GM18505 (cell line): Measurements from ENCODE around the gene ASIC2.

Experiments used
- ATAC-seq: cut with Tn5 transposase; IDR thresholded peaks from one replicate; pipeline ENCODE4 v1.9.1; 2021; ENCODE audit not compliant: unreplicated experiment
- POLR2A ChIP-seq: IDR thresholded peaks from 4 replicates; pipeline ENCODE4 v1.6.1; 2011; ENCODE audit warnings: borderline replicate concordance; ENCODE audit not compliant: insufficient read depth, insufficient read length; ENCODE audit errors: extremely low read depth

Gene ASIC2

GRCh38 chr17:33227911-33228310 lies 65.2 kb downstream of the ASIC2 start:
- TF ChIP-seq POLR2A, result no peak
- ATAC-seq, result no peak

DNA sequence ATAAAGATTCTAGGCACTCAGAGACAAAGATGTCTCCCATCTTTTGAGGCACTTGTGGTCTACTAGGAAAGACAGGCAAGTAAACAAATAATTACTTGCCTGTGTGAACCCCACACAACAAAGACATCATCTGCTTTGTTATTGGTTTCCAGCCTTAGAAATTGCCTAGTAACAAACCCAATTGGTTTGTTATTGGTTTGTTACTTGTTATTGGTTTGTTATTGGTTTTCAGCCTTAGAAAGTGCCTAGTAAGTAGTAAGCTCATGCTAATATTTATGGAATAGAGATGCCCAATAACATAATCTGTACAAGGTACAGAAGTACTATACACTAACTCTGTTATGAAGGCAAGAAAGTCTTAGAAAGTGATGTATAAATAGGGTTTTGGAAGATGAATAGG lies 67.1 kb downstream of the ASIC2 start:
- TF ChIP-seq POLR2A, result no peak
- ATAC-seq, result no peak

GRCh38 chr17:33225509-33225908 lies 67.6 kb downstream of the ASIC2 start:
- ATAC-seq, result no peak

GRCh38 chr17:33220036-33220435 lies 73.1 kb downstream of the ASIC2 start:
- no peak for ATAC-seq
- no peak for TF ChIP-seq POLR2A

More at GRCh38 chr17:33225509-33225908, 67.6 kb downstream of the ASIC2 start:
- no peak for TF ChIP-seq POLR2A

- TF ChIP-seq POLR2A, result no peak
- ATAC-seq, result no peak
Observed at GRCh38 chr17:33218698-33219601, 74.1 kb downstream of the ASIC2 start.

DNA sequence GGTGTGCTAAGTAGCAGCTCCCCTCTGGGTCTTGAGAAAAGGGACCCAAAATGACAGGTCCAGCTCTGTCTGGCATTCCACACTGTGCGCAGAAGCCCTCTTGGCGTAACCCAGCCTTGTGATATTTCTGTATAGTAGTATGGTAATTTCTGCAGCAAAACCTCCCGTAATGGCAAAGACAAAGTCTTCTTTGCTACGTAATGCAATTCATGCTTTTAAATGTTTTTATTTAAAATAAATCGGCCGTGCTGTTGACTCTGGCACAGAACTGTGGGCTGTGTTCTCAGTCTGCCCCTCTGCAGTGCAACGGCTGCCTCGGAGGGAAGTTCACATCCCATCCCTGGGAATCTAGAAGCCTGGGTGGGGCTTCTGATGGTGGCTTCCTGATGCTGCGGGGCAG lies 75.2 kb downstream of the ASIC2 start:
- no peak for TF ChIP-seq POLR2A
- no peak for ATAC-seq

DNA sequence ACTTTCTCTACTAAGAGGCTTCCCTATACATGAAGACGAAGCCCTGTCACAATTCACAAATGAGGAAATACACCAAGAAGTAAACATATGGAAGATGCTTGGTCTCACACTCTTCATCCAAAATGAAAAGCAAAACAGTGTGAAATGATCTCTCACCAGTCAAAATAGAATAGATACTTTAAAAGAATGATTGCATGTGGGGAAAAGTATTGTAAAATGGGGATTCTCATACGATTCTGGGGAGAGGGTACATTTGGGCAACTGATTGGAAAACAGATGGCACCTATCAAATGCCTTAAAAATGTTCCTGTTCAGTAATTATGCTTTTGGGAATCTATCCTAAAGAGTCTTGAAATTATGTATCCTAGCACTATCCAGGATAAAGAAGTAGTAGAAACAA lies 78.1 kb downstream of the ASIC2 start:
- ATAC-seq, result no peak
- TF ChIP-seq POLR2A, result no peak

GRCh38 chr17:33210285-33210684 lies 82.8 kb downstream of the ASIC2 start:
- no peak for ATAC-seq
- TF ChIP-seq POLR2A, result no peak

GRCh38 chr17:33209671-33210070 lies 83.4 kb downstream of the ASIC2 start:
- ATAC-seq, result no peak

DNA sequence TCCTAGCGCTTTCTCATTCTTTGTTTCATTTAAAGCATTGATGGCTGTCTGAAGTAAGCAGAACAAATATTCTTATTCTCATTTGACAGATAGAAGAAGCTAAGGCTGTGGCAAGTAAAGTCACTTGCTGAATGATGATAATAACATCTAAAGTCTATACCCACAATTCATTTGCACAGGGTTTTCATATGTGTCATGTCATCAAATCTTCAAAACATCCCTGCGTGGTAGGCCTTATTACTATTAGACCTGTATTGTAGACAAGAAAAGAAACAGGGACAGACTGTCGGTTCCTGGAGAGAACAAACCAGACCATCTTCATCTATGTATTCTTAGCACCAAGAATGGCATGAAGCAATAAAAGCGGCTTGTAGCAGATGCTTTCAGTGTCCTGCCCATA lies 85.9 kb downstream of the ASIC2 start:
- ATAC-seq, result no peak
- no peak for TF ChIP-seq POLR2A

More at GRCh38 chr17:33209671-33210070, 83.4 kb downstream of the ASIC2 start:
- TF ChIP-seq POLR2A, result no peak

GRCh38 chr17:33205552-33205951 lies 87.5 kb downstream of the ASIC2 start:
- no peak for ATAC-seq
- TF ChIP-seq POLR2A, result no peak

DNA sequence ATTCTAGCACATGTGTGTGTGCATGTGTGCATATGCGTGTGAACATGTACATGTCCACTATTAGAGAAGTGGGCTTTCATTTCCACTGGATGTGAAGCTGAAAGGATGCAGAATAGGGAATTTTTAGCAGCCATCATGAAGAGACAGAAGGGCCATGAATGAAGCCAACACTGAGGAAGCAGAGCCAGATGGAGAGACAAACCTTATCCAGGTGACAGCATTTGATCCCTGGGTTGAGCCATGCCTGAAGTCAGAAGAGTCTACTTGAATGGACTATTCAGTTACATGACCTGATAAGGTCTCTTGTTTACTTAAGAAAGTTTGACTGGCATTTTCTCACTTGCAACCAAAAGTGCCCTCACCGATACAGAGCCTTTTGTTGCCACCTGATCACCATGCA lies 88.4 kb downstream of the ASIC2 start:
- TF ChIP-seq POLR2A, result no peak

GRCh38 chr17:33204156-33204555 lies 88.9 kb downstream of the ASIC2 start:
- no peak for TF ChIP-seq POLR2A
- no peak for ATAC-seq

More for the DNA sequence above, 88.4 kb downstream of the ASIC2 start:
- ATAC-seq, result no peak

DNA sequence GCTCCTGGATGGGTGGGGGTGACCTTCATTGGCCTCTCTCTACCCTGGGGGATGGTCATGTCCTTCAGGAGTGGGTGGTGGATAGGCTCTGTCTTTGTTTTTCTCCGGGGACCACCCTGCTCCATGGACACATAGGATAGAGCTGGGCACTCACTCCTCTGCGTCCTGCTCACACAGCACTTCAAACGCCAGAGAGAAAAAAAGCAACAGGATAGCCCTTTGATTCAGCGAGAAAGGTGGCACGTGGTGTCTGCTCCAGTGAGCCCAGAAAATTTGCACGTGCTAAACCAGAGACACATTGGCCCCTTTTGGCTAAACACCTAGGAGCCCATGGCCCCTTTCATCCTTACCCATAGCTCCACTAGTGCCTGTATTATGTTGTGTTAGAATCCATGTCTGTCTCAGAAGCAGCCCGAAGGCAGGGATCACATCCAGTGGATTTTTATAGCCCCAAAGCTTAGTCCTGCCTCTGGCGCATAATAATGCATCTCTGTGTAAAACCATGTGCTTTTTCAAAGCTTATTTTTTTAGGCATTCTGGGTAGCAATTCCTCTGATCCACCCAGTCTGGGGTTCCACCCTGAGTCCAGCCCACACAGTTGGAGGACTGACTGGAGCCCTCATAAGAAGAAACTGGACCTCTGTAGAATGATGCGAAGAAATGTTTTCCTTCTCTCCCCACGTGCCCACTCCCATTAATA lies 90.1 kb downstream of the ASIC2 start:
- TF ChIP-seq POLR2A, result no peak
- no peak for ATAC-seq
